Activated B cell treated with CpG ODN at 0.5 μM for 24 hours (primary cell): ENCODE results near the gene GRIK4. TPM values are rescaled to one million over a fixed set of nuclear protein-coding genes. Genes with fewer than 3 reads are reported as not detected.
"Not testable (repeated sequence)": the region's sequence is repeated elsewhere in the genome, so short reads cannot be mapped to it uniquely, and the experiment has no call there.

Experiments
- ATAC-seq: fragments of 200-7000 bp; cut with Tn5 transposase; one replicate; pipeline ENCODE4 v1.10.0; 2021; ENCODE audit warnings: low read depth, mild to moderate bottlenecking, moderate library complexity
- CTCF ChIA-PET: fragments of 350-600 bp; sonication (Branson Sonifier 250); formaldehyde crosslinking; loops from one replicate; lab custom pipeline; 2021; ENCODE audit warnings: antibody characterized with exemption; lab: Charles Lee
- POLR2A ChIA-PET: fragments of 350-600 bp; sonication (Branson Sonifier 250); formaldehyde crosslinking; loops from one replicate; lab custom pipeline; 2021; ENCODE audit warnings: antibody characterized with exemption; lab: Charles Lee
- DNase-seq: peaks from one replicate; pipeline ENCODE4 v3.0.0; 2022
- H3K27ac Mint-ChIP-seq: one replicate; pipeline ENCODE4 v1.8.0; 2020; ENCODE audit warnings: mixed read lengths
- H3K27me3 Mint-ChIP-seq: one replicate; pipeline ENCODE4 v1.8.0; 2021; ENCODE audit warnings: mixed read lengths
- H3K36me3 Mint-ChIP-seq: one replicate; pipeline ENCODE4 v1.8.0; 2021; ENCODE audit warnings: low read depth, mixed read lengths
- H3K4me1 Mint-ChIP-seq: one replicate; pipeline ENCODE4 v1.8.0; 2021; ENCODE audit warnings: mixed read lengths
- H3K4me3 Mint-ChIP-seq: one replicate; pipeline ENCODE4 v1.8.0; 2020; ENCODE audit warnings: mild to moderate bottlenecking, mixed read lengths
- H3K9me3 Mint-ChIP-seq: one replicate; pipeline ENCODE4 v1.8.0; 2020; ENCODE audit warnings: mixed read lengths
- intact Hi-C: fragments of 100-400 bp; cut with micrococcal nuclease; formaldehyde crosslinking; loops from one replicate; pipeline ENCODE4 v1.15.1; 2024
- total RNA-seq: library from RNA; stranded (reverse); gene quantifications from 2 replicates; pipeline ENCODE4 v1.2.3, GENCODE V29; 2022
- TF ChIP-seq, protein P1 (sequence below): fragments of 200-600 bp; IDR thresholded peaks from one replicate; pipeline ENCODE4 v1.8.0; 2022; ENCODE audit warnings: antibody characterized with exemption, mild to moderate bottlenecking

GRIK4 gene
- total RNA-seq, 1 donor from 2014 or later = not detected

DNA sequence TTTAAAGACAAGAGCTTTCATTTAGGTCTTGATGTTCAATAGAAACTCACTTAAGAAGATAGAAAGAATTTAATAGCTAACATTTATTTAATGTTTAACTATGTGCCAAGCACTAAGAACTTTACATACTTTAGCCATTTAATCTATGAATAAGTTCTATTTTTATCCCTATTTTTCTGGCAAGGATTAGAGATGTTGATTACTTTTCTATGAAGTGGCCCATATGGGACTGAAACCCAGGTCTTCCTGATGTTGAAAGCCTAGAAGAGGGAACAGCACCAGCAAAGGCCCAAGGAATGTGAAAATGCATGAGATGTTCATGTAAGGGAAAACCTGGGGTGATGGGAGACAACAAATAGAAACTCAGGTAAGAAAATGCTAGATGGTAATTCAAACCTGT is 497.0 kb downstream of the GRIK4 start:
- Mint-ChIP-seq H3K36me3 (no peaks in the 10 kb centered on the region), H3K27me3 (peaks cover 35% of the 10 kb centered on the region), H3K27ac (no peak overlapping the region), H3K4me1 (no peaks in the 10 kb centered on the region), H3K9me3 (peaks cover 9% of the 10 kb centered on the region), H3K4me3 (no peak overlapping the region)
- intact Hi-C loops = no loop called here
- no peak for DNase-seq
- ChIA-PET POLR2A (no interaction called here), CTCF (no interaction called here)
- ATAC-seq = no peak
- TF ChIP-seq, protein P1, sequence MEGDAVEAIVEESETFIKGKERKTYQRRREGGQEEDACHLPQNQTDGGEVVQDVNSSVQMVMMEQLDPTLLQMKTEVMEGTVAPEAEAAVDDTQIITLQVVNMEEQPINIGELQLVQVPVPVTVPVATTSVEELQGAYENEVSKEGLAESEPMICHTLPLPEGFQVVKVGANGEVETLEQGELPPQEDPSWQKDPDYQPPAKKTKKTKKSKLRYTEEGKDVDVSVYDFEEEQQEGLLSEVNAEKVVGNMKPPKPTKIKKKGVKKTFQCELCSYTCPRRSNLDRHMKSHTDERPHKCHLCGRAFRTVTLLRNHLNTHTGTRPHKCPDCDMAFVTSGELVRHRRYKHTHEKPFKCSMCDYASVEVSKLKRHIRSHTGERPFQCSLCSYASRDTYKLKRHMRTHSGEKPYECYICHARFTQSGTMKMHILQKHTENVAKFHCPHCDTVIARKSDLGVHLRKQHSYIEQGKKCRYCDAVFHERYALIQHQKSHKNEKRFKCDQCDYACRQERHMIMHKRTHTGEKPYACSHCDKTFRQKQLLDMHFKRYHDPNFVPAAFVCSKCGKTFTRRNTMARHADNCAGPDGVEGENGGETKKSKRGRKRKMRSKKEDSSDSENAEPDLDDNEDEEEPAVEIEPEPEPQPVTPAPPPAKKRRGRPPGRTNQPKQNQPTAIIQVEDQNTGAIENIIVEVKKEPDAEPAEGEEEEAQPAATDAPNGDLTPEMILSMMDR = no peak

DNA sequence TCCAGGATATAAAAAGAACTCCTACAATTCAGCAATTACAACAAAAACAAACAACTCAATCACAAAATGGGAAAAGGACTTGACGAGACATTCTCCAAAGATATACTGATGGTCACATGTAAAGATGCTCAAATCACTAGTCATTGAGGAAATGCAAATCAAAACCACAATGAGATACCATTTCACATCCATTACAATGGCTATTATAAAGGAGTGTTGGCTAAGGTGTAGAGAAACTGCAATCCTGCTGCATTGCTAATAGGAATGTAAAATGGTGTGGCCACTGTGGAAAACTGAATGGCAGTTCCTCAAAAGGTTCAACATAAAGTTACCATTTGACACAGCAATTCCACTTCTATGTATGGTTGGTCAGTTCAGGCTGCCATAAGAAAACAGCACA is 500.5 kb downstream of the GRIK4 start:
- DNase-seq (no peak), ATAC-seq (no peak)
- POLR2A ChIA-PET = no interaction called here
- CTCF ChIA-PET = no interaction called here
- no peaks in the 10 kb centered on the region for H3K4me1 Mint-ChIP-seq
- TF ChIP-seq, protein P1 = no peak
- no peaks in the 10 kb centered on the region for H3K9me3 Mint-ChIP-seq
- H3K27me3 Mint-ChIP-seq = peaks cover 24% of the 10 kb centered on the region
- no peak overlapping the region for H3K27ac Mint-ChIP-seq
- no peak overlapping the region for H3K4me3 Mint-ChIP-seq
- no peaks in the 10 kb centered on the region for H3K36me3 Mint-ChIP-seq
- intact Hi-C loops = no loop called here

DNA sequence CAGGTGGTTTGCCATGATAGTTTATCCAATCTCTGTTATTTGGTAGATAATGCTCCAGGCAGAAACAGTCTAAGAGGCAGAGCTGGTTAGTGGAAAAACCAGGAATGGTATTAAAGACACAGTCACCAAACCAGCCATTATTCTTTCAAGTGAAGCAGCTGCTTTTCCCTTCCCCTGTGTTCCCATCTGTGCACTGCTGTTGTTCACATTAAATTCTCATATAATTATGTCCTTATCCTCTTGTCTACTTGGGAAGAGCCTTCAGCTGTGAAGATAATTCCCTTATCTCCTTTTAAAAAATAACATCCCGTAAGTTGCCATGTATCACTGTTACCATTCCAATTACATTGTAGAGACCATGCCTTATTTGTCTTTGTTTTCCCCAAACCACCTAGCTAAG is 507.2 kb downstream of the GRIK4 start:
- peaks cover 17% of the 10 kb centered on the region for H3K27me3 Mint-ChIP-seq

GRCh38 chr11:121021718-121022117 is 510.2 kb downstream of the GRIK4 start:
- CTCF ChIA-PET, ATAC-seq, H3K27ac Mint-ChIP-seq, DNase-seq, H3K4me3 Mint-ChIP-seq, H3K36me3 Mint-ChIP-seq, POLR2A ChIA-PET, H3K9me3 Mint-ChIP-seq: not testable (repeated sequence)
- Mint-ChIP-seq H3K4me1 (peaks cover 21% of the 10 kb centered on the region), H3K27me3 (peaks cover 13% of the 10 kb centered on the region)
- intact Hi-C loops = loop anchor here (5.0 to 10.0 kb wide), 2 partner anchors 94 to 687 kb away; partner anchors contain the start of gene ARHGEF12

More for the DNA sequence above, 507.2 kb downstream of the GRIK4 start:
- DNase-seq (no peak), ATAC-seq (no peak)
- ChIA-PET CTCF (no interaction called here), POLR2A (no interaction called here)
- Mint-ChIP-seq H3K9me3 (no peaks in the 10 kb centered on the region), H3K27ac (no peak overlapping the region), H3K4me3 (no peak overlapping the region), H3K36me3 (no peaks in the 10 kb centered on the region), H3K4me1 (peaks cover 3% of the 10 kb centered on the region)
- intact Hi-C loops = no loop called here
- TF ChIP-seq, protein P1 = no peak

- peak within 1 kb of the TSS; percentile 90 for H3K4me3 Mint-ChIP-seq
- peaks cover 21% of the 10 kb centered on the region for H3K4me1 Mint-ChIP-seq
- TF ChIP-seq, protein P1 = no peak
- intact Hi-C loops = loop anchor here (5.0 to 10.0 kb wide), 2 partner anchors 97 to 689 kb away; partner anchors contain the start of gene ARHGEF12
- H3K27me3 Mint-ChIP-seq = peaks cover 10% of the 10 kb centered on the region
- CTCF ChIA-PET = no interaction called here
- H3K9me3 Mint-ChIP-seq = no peaks in the 10 kb centered on the region
- H3K36me3 Mint-ChIP-seq = no peaks in the 10 kb centered on the region
- ATAC-seq = peak; percentile 85
- peak within 1 kb of the TSS; percentile 46 for H3K27ac Mint-ChIP-seq
- peak; percentile 75 for DNase-seq
- POLR2A ChIA-PET = interaction anchor here (0.5 to 0.6 kb wide), 2 partner anchors 483 to 613 kb away, joined by 3 read pairs; no protein-coding TSS in a partner anchor
Measured at GRCh38 chr11:121023848-121024751, 512.6 kb downstream of the GRIK4 start, which contains the start of gene TBCEL. TBCEL (plus strand) TSS chr11:121024102; CDS start chr11:121045691, 21,589 bp downstream.
